Measurements from ENCODE around the gene MYO9B.
"Not testable (repeated sequence)": the region's sequence is repeated elsewhere in the genome, so short reads cannot be mapped to it uniquely, and the experiment has no call there.

MYO9B gene

DNA sequence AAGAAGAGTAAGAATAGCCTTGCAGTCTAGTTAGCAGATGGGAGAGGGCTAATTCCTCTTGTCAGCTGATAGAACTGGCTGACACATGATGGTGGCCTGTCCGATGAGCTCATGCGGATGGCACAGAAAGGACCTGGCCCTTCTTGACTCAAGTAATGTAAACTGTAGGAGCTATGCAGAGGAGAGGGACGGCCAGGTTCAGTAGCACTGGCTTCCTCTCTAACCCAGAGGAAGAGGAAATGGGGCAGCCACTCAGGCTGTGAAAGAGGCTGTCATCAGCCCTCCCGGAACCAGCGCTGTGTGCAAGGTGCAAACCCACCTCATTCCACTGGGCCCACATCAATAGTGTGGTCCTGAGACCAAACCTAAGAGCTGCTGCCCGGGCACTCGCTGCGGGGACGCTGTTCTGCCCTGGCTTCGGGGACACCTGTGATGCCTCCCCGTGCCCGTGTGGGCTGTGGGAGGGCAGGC is 108.8 kb downstream of the MYO9B start:
- no peak for DNase-seq (ENCODE audit: low spot score)
- TF ChIP-seq, protein P1, sequence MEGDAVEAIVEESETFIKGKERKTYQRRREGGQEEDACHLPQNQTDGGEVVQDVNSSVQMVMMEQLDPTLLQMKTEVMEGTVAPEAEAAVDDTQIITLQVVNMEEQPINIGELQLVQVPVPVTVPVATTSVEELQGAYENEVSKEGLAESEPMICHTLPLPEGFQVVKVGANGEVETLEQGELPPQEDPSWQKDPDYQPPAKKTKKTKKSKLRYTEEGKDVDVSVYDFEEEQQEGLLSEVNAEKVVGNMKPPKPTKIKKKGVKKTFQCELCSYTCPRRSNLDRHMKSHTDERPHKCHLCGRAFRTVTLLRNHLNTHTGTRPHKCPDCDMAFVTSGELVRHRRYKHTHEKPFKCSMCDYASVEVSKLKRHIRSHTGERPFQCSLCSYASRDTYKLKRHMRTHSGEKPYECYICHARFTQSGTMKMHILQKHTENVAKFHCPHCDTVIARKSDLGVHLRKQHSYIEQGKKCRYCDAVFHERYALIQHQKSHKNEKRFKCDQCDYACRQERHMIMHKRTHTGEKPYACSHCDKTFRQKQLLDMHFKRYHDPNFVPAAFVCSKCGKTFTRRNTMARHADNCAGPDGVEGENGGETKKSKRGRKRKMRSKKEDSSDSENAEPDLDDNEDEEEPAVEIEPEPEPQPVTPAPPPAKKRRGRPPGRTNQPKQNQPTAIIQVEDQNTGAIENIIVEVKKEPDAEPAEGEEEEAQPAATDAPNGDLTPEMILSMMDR (IDR thresholded peaks at IDR 0.05; ENCODE audit: extremely low read depth, insufficient read depth, missing control alignments), result no peak
- in situ Hi-C loops (cut with MboI; ENCODE audit: low pct_unique_long_range_greater_than_20kb, low sequenced_read_pairs, unreplicated experiment), result no loop called here

DNA sequence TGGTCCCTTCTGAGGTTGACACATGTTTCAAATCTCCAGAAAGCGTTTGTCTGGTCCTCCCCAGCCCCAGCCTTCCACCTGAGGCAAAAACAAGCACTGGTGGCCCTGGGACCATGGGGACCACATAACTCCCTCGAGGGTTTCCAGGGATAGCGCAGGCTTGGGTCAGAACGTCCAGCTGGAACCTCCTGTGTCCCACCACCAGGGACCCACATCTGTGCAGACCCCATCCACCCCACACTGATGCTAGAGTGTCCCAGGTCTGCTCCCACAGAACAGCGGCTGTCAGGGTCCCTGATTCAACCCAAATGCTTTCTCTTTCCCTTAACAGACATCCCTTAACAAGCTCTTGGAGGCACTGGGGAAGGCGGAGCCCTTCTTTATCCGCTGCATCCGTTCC is 110.0 kb downstream of the MYO9B start:
- DNase-seq (ENCODE audit: low spot score), result no peak
- in situ Hi-C loops (cut with MboI; ENCODE audit: low pct_unique_long_range_greater_than_20kb, low sequenced_read_pairs, unreplicated experiment), result no loop called here
- TF ChIP-seq, protein P1 (IDR thresholded peaks at IDR 0.05; ENCODE audit: extremely low read depth, insufficient read depth, missing control alignments), result no peak

DNA sequence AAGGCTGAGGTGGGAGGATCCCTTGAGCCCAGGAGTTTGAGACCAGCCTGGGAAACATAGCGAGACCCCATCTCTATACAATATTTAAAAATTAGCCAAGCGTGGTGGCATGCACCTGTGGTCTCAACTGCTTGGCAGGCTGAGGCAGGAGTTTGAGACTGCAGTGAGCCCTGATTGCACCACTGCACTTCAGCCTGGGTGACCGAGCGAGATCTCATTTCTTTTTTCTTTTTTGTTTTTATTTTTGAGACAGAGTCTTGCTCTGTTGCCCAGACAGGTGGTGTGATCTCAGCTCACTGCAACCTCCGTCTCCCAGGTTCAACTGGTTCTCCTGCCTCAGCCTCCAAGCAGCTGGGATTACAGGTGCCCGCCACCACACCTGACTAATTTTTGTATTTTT is 116.2 kb downstream of the MYO9B start:
- DNase-seq (ENCODE audit: low spot score); in situ Hi-C loops (cut with MboI; ENCODE audit: low pct_unique_long_range_greater_than_20kb, low sequenced_read_pairs, unreplicated experiment): not testable (repeated sequence)

DNA sequence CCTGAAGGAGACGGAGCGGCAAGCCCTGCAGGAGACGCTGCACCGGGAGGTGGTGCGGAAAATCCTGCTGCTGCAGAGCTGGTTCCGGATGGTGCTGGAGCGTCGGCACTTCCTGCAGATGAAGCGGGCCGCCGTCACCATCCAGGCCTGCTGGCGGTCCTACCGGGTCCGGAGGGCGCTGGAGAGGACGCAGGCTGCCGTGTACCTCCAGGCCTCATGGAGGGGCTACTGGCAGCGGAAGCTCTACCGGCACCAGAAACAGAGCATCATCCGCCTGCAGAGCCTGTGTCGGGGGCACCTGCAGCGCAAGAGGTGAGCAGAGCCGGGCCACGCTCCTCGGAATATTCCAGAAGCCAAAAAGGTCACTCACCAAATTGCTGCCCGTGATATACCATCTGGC is 117.2 kb downstream of the MYO9B start:
- TF ChIP-seq, protein P1 (IDR thresholded peaks at IDR 0.05; ENCODE audit: extremely low read depth, insufficient read depth, missing control alignments), result no peak
- in situ Hi-C loops (cut with MboI; ENCODE audit: low pct_unique_long_range_greater_than_20kb, low sequenced_read_pairs, unreplicated experiment), result no loop called here
- no peak for DNase-seq (ENCODE audit: low spot score)

DNA sequence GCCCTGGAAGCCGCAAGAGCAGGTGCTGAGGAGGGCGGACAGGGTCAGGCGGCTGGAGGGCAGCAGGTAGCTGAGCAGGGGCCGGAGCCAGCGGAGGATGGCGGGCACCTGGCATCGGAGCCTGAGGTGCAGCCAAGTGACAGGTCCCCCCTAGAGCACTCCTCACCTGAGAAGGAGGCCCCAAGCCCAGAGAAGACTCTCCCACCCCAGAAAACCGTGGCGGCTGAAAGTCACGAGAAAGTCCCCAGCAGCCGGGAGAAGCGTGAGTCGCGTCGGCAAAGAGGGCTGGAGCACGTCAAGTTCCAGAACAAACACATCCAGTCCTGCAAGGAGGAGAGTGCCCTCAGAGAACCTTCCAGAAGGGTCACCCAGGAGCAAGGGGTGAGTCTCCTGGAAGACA is 119.0 kb downstream of the MYO9B start:
- no peak for DNase-seq (ENCODE audit: low spot score)
- in situ Hi-C loops (cut with MboI; ENCODE audit: low pct_unique_long_range_greater_than_20kb, low sequenced_read_pairs, unreplicated experiment), result no loop called here
- TF ChIP-seq, protein P1 (IDR thresholded peaks at IDR 0.05; ENCODE audit: extremely low read depth, insufficient read depth, missing control alignments), result no peak

DNA sequence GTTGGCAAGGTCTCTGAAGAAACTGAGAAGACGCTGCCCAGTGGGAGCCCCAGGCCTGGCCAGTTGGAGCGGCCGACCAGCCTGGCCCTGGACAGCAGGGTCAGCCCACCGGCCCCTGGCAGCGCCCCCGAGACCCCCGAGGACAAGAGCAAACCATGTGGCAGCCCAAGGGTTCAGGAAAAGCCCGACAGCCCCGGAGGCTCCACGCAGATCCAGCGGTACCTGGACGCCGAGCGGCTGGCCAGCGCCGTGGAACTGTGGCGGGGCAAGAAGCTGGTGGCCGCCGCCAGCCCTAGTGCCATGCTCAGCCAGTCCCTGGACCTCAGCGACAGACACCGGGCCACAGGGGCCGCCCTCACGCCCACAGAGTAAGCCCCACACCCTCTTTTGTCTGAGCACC is 119.5 kb downstream of the MYO9B start:
- DNase-seq (ENCODE audit: low spot score), result no peak
- in situ Hi-C loops (cut with MboI; ENCODE audit: low pct_unique_long_range_greater_than_20kb, low sequenced_read_pairs, unreplicated experiment), result no loop called here
- TF ChIP-seq, protein P1 (IDR thresholded peaks at IDR 0.05; ENCODE audit: extremely low read depth, insufficient read depth, missing control alignments), result no peak

DNA sequence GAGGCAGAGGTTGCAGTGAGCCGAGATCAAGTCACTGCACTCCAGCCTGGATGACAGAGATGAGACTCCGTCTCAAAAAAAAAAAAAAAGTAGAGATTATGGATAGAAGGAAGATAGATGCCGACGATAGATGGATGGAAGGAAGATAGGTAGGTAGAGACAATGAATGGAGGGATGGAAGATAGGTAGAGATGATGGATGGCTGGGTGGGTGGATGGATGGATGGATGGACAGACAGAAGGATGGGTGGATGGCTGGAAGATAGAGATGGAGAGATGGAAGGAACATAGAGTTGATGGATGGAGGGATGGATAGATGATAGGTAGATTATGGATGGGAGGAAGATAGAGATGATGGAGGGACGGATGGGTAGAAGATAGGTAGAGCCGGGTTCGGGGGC is 121.0 kb downstream of the MYO9B start:
- TF ChIP-seq, protein P1 (IDR thresholded peaks at IDR 0.05; ENCODE audit: extremely low read depth, insufficient read depth, missing control alignments), result no peak

More for the DNA sequence above, 121.0 kb downstream of the MYO9B start:
- DNase-seq (ENCODE audit: low spot score), result no peak
- in situ Hi-C loops (cut with MboI; ENCODE audit: low pct_unique_long_range_greater_than_20kb, low sequenced_read_pairs, unreplicated experiment), result no loop called here
